Smooth muscle cell (in vitro differentiated cells): Measurements from ENCODE around the gene SMOC2. TPM values are rescaled to one million over a fixed set of nuclear protein-coding genes. Genes with fewer than 3 reads are reported as not detected.

Experiments
- DNase-seq: peaks from one replicate; lab custom pipeline; 2025; ENCODE audit not compliant: unreplicated experiment; lab: John Stamatoyannopoulos, UW
- H2AFZ ChIP-seq: fragments of 200-600 bp; sonication (generic); 2 replicates; pipeline ENCODE4 v1.6.0; 2016; ENCODE audit warnings: antibody characterized with exemption, low read depth, mild to moderate bottlenecking
- H3F3A ChIP-seq: fragments of 200-600 bp; sonication (generic); 2 replicates; pipeline ENCODE4 v1.6.0; 2017; ENCODE audit warnings: antibody characterized with exemption, low read depth
- H3K27ac ChIP-seq: fragments of 200-600 bp; sonication (generic); 2 replicates; pipeline ENCODE4 v1.5.1; 2016; ENCODE audit warnings: low read depth, mild to moderate bottlenecking
- H3K27me3 ChIP-seq: fragments of 200-600 bp; sonication (generic); 2 replicates; pipeline ENCODE4 v1.6.1; 2016; ENCODE audit warnings: low read depth, mild to moderate bottlenecking
- H3K36me3 ChIP-seq: fragments of 200-600 bp; sonication (generic); 2 replicates; pipeline ENCODE4 v1.5.1; 2016; ENCODE audit warnings: low read depth
- H3K4me1 ChIP-seq: fragments of 200-600 bp; sonication (generic); 2 replicates; pipeline ENCODE4 v1.5.1; 2016; ENCODE audit warnings: low read depth
- H3K4me2 ChIP-seq: fragments of 200-600 bp; sonication (generic); 2 replicates; pipeline ENCODE4 v1.6.0; 2016; ENCODE audit warnings: mild to moderate bottlenecking
- H3K4me3 ChIP-seq: fragments of 200-600 bp; sonication (generic); 2 replicates; pipeline ENCODE4 v1.5.1; 2016; ENCODE audit warnings: mild to moderate bottlenecking
- H3K79me2 ChIP-seq: fragments of 200-600 bp; sonication (generic); 2 replicates; pipeline ENCODE4 v1.6.0; 2016; ENCODE audit warnings: low read depth, mild to moderate bottlenecking
- H3K9ac ChIP-seq: fragments of 200-600 bp; sonication (generic); 2 replicates; pipeline ENCODE4 v1.6.0; 2016; ENCODE audit warnings: low read depth
- H3K9me3 ChIP-seq: fragments of 200-600 bp; sonication (generic); replicated peaks from 2 replicates; pipeline ENCODE4 v1.5.1; 2016; ENCODE audit warnings: low read depth
- H4K20me1 ChIP-seq: fragments of 200-600 bp; sonication (generic); 2 replicates; pipeline ENCODE4 v1.6.0; 2016; ENCODE audit warnings: low read depth
- CTCF ChIP-seq: fragments of 200-600 bp; sonication (generic); IDR thresholded peaks from 2 replicates; pipeline ENCODE4 v1.5.1; 2017; ENCODE audit warnings: borderline replicate concordance, mild to moderate bottlenecking, antibody characterized with exemption; ENCODE audit not compliant: insufficient read depth, poor library complexity, severe bottlenecking
- WGBS: methylation state at CpG from one replicate; pipeline ENCODE4 v1.1.7; 2016; ENCODE audit warnings: low lambda C conversion rate; 5-methylcytosine and 5-hydroxymethylcytosine counted together
- polyA plus RNA-seq: library from polyadenylated mRNA; unstranded; fragments of >200 nt; fragmentation: Nextera tagmentation; extraction: Ambion mirVana; gene quantifications from 2 replicates; pipeline ENCODE4 v1.2.1, GENCODE V29; 2016
- total RNA-seq: library from RNA; depleted of rRNA; stranded (reverse); fragments of >200 nt; gene quantifications from 2 replicates; pipeline ENCODE4 v1.2.3, GENCODE V29; 2014

The SMOC2 gene
- total and polyA plus RNA-seq, 2 experiments from 2014 or later: 0.63 to 1.2 TPM

- no peaks in the 10 kb centered on the region for H3K4me1 ChIP-seq
- H3K79me2 ChIP-seq: no peaks in the 10 kb centered on the region
- no peak overlapping the region for H3K4me2 ChIP-seq
- H3K27ac ChIP-seq: no peak overlapping the region
- H3K36me3 ChIP-seq: no peaks in the 10 kb centered on the region
- H3K9ac ChIP-seq: no peak overlapping the region
- no peaks in the 10 kb centered on the region for H4K20me1 ChIP-seq
- no peak overlapping the region for H3K4me3 ChIP-seq
- no peaks in the 10 kb centered on the region for H3K9me3 ChIP-seq
- H3K27me3 ChIP-seq: peaks cover 2% of the 10 kb centered on the region
- no peak for TF ChIP-seq CTCF
- H2AFZ ChIP-seq: no peak overlapping the region
- 49% methylated on average over 10 of the region's 10 CpGs for WGBS
- no peaks in the 10 kb centered on the region for H3F3A ChIP-seq
- DNase-seq: no peak
Measured at GRCh38 chr6:168634541-168635328, 193.8 kb downstream of the SMOC2 start.

GRCh38 chr6:168636147-168637004 is 195.4 kb downstream of the SMOC2 start:
- Histone ChIP-seq H3K36me3 (no peaks in the 10 kb centered on the region), H3K79me2 (no peaks in the 10 kb centered on the region), H2AFZ (no peak overlapping the region), H3K4me2 (no peak overlapping the region), H3K27me3 (peaks cover 2% of the 10 kb centered on the region), H3K4me3 (no peak overlapping the region), H3F3A (no peaks in the 10 kb centered on the region), H3K9ac (no peak overlapping the region), H3K4me1 (no peaks in the 10 kb centered on the region), H3K9me3 (no peaks in the 10 kb centered on the region), H3K27ac (no peak overlapping the region), H4K20me1 (no peaks in the 10 kb centered on the region)
- WGBS: 71% methylated on average over 7 of the region's 11 CpGs
- no peak for DNase-seq
- no peak for TF ChIP-seq CTCF

GRCh38 chr6:168637834-168638233 is 196.8 kb downstream of the SMOC2 start:
- H3K4me3 ChIP-seq: no peak overlapping the region
- H3K9ac ChIP-seq: no peak overlapping the region
- TF ChIP-seq CTCF: no peak
- H3K4me1 ChIP-seq: no peaks in the 10 kb centered on the region
- no peak overlapping the region for H3K27ac ChIP-seq
- no peaks in the 10 kb centered on the region for H3K79me2 ChIP-seq
- DNase-seq: no peak
- peaks cover 2% of the 10 kb centered on the region for H3K27me3 ChIP-seq
- WGBS: 82% methylated on average over 5 of the region's 10 CpGs
- no peaks in the 10 kb centered on the region for H3K9me3 ChIP-seq
- H3K4me2 ChIP-seq: no peak overlapping the region
- H3F3A ChIP-seq: no peaks in the 10 kb centered on the region
- H2AFZ ChIP-seq: no peak overlapping the region
- no peaks in the 10 kb centered on the region for H3K36me3 ChIP-seq
- no peaks in the 10 kb centered on the region for H4K20me1 ChIP-seq
